Measurements from ENCODE around the gene TRMT2A.

- TF ChIP-seq CTCF (conservative IDR thresholded peaks at IDR 0.05; ENCODE audit: low read depth, low read length) (no peak), EZH2 (IDR thresholded peaks at IDR 0.05; ENCODE audit: borderline replicate concordance, low read depth, low read length, poor library complexity, severe bottlenecking) (no peak)
These were observed 22.5 kb upstream of the TRMT2A start for GRCh38 chr22:20139391-20140106.
